IMR-90 (cell line): ENCODE measurements around the gene MTA1. TPM values are rescaled to one million over a fixed set of nuclear protein-coding genes. Genes with fewer than 3 reads are reported as not detected.

ENCODE experiments used
- ATAC-seq: fragments of 200-7000 bp; cut with Tn5 transposase; 2 replicates; pipeline ENCODE4 v1.9.1; 2020; ENCODE audit warnings: low read depth, mild to moderate bottlenecking, moderate library complexity
- BruUV-seq: library from RNA; stranded (reverse); fragments of 400-500 nt; replicated peaks from 2 replicates; lab custom pipeline; 2021; lab: Mats Ljungman, UMichigan
- CTCF ChIA-PET: fragments of 300-600 bp; formaldehyde crosslinking; extraction: SDS; loops from one replicate; lab custom pipeline; 2021; ENCODE audit warnings: antibody characterized with exemption; lab: Yijun Ruan, JAX
- POLR2A ChIA-PET: fragments of 300-600 bp; sonication (Branson Sonifier 250); formaldehyde crosslinking; loops from one replicate; lab custom pipeline; 2022; ENCODE audit warnings: antibody characterized with exemption; ENCODE audit not compliant: unreplicated experiment; lab: Charles Lee
- DNase-seq: peaks from one replicate; pipeline ENCODE4 v3.0.0; 2013
- H2AFZ ChIP-seq: replicated peaks from 2 replicates; pipeline ENCODE3; 2013; ENCODE audit warnings: low read length, mild to moderate bottlenecking; ENCODE audit not compliant: poor library complexity
- H2AK5ac ChIP-seq: 2 replicates; pipeline ENCODE4 v1.6.1; 2013; ENCODE audit warnings: low read depth, low read length, inconsistent platforms
- H2AK9ac ChIP-seq: replicated peaks from 2 replicates; pipeline ENCODE3; 2013; ENCODE audit warnings: mild to moderate bottlenecking, low read depth, low read length, moderate library complexity; ENCODE audit not compliant: poor library complexity
- H2BK120ac ChIP-seq: 2 replicates; pipeline ENCODE4 v1.6.1; 2013; ENCODE audit warnings: low read depth, low read length, inconsistent platforms
- H2BK15ac ChIP-seq: 3 replicates; pipeline ENCODE4 v1.6.1; 2013; ENCODE audit warnings: low read depth, low read length, inconsistent platforms
- H2BK20ac ChIP-seq: 2 replicates; pipeline ENCODE4 v1.6.1; 2013; ENCODE audit warnings: low read depth, mild to moderate bottlenecking, inconsistent platforms, low read length, moderate library complexity
- H2BK5ac ChIP-seq: 2 replicates; pipeline ENCODE4 v1.6.1; 2013; ENCODE audit warnings: mild to moderate bottlenecking, low read depth, low read length, inconsistent platforms; ENCODE audit not compliant: poor library complexity, severe bottlenecking
- H3K14ac ChIP-seq: replicated peaks from 2 replicates; pipeline ENCODE4 v1.6.1; 2013; ENCODE audit warnings: low read depth, low read length, inconsistent platforms
- H3K18ac ChIP-seq: 2 replicates; pipeline ENCODE4 v1.6.1; 2013; ENCODE audit warnings: low read depth, low read length, control low read depth
- H3K23ac ChIP-seq: 2 replicates; pipeline ENCODE4 v1.6.1; 2013; ENCODE audit warnings: low read depth, low read length, inconsistent platforms
- H3K27ac ChIP-seq: 2 replicates; pipeline ENCODE4 v1.5.1; 2013; ENCODE audit warnings: mild to moderate bottlenecking, control low read depth, low read length; ENCODE audit not compliant: insufficient read depth
- H3K27me3 ChIP-seq: 2 replicates; pipeline ENCODE4 v1.6.1; 2013; ENCODE audit warnings: low read length; ENCODE audit not compliant: control insufficient read depth, insufficient read depth
- H3K36me3 ChIP-seq: 2 replicates; pipeline ENCODE4 v1.6.1; 2013; ENCODE audit warnings: low read length, mixed read lengths; ENCODE audit not compliant: control insufficient read depth, insufficient read depth
- H3K4ac ChIP-seq: 2 replicates; pipeline ENCODE4 v1.6.1; 2013; ENCODE audit warnings: low read depth, low read length, inconsistent platforms
- H3K4me1 ChIP-seq: 2 replicates; pipeline ENCODE4 v1.6.1; 2013; ENCODE audit warnings: low read length, mixed read lengths; ENCODE audit not compliant: control insufficient read depth, insufficient read depth
- H3K4me2 ChIP-seq: 2 replicates; pipeline ENCODE4 v1.6.1; 2013; ENCODE audit warnings: low read depth, mild to moderate bottlenecking, control low read depth, low read length, moderate library complexity
- H3K4me3 ChIP-seq: 2 replicates; pipeline ENCODE4 v1.5.1; 2013; ENCODE audit warnings: low read depth, mild to moderate bottlenecking, control low read depth, low read length, moderate library complexity; ENCODE audit not compliant: insufficient read depth
- H3K56ac ChIP-seq: 2 replicates; pipeline ENCODE4 v1.6.1; 2013; ENCODE audit warnings: low read length, inconsistent platforms; ENCODE audit not compliant: insufficient read depth; ENCODE audit errors: extremely low read depth
- H3K79me1 ChIP-seq, 2 experiments: 2 replicates each; pipeline ENCODE4 v1.6.1; 2013; ENCODE audit warnings: low read length in 2 of 2, inconsistent platforms in 1 of 2, low read depth in 1 of 2
- H3K9ac ChIP-seq: 2 replicates; pipeline ENCODE4 v1.6.1; 2013; ENCODE audit warnings: low read depth, low read length, control low read depth
- H3K9me1 ChIP-seq: 2 replicates; pipeline ENCODE4 v1.6.1; 2013; ENCODE audit warnings: low read length, inconsistent platforms; ENCODE audit not compliant: insufficient read depth
- H3K9me3 ChIP-seq: 2 replicates; pipeline ENCODE4 v1.6.1; 2013; ENCODE audit warnings: low read length; ENCODE audit not compliant: control insufficient read depth, insufficient read depth
- H4K20me1 ChIP-seq: 2 replicates; pipeline ENCODE4 v1.6.1; 2013; ENCODE audit warnings: low read length, inconsistent platforms; ENCODE audit not compliant: insufficient read depth
- H4K5ac ChIP-seq: 2 replicates; pipeline ENCODE4 v1.6.1; 2013; ENCODE audit warnings: mild to moderate bottlenecking, low read depth, low read length, control low read depth
- H4K8ac ChIP-seq, 2 experiments: 2 replicates each; pipeline ENCODE4 v1.6.1; 2013; ENCODE audit warnings: low read depth in 2 of 2, low read length in 2 of 2, control low read depth in 1 of 2, inconsistent platforms in 1 of 2
- H4K91ac ChIP-seq: 2 replicates; pipeline ENCODE4 v1.6.1; 2013; ENCODE audit warnings: low read depth, low read length, inconsistent platforms; ENCODE audit not compliant: insufficient read depth
- WGBS, 2 experiments: methylation state at CpG; one replicate each; pipeline versions ENCODE4 v1.1.5 to v1.1.7; 2013; ENCODE audit warnings: missing lambda C conversion rate in 2 of 2; ENCODE audit not compliant: insufficient read length in 1 of 2; ENCODE audit errors: extremely low coverage in 2 of 2; 5-methylcytosine and 5-hydroxymethylcytosine counted together
- dilution Hi-C: fragments of 300-500 bp; cut with HindIII; formaldehyde crosslinking; loops from one replicate; pipeline ENCODE4 v1.14.3; 2018; ENCODE audit warnings: low sequenced_read_pairs; ENCODE audit not compliant: unreplicated experiment
- in situ Hi-C: fragments of 300-500 bp; cut with MboI; formaldehyde crosslinking; loops from 3 replicates; pipeline ENCODE4 v1.14.3; 2019; ENCODE audit warnings: low sequenced_read_pairs, inconsistent platforms, mixed read lengths
- intact Hi-C: fragments of 100-400 bp; cut with micrococcal nuclease; formaldehyde crosslinking; loops from 2 replicates; pipeline ENCODE4 v1.10.0; 2022
- polyA plus RNA-seq, 3 experiments: library from polyadenylated mRNA; depleted of rRNA; stranded (reverse); fragments of >200 nt; gene quantifications; 2 replicates each; pipeline ENCODE4 v1.2.3, GENCODE V29; 2012; ENCODE audit warnings: low replicate concordance in 1 of 3
- total RNA-seq: library from RNA; depleted of rRNA; stranded (reverse); fragments of >200 nt; gene quantifications from 2 replicates; pipeline ENCODE4 v1.2.3, GENCODE V29; 2012
- TF ChIP-seq, protein P1 (sequence below): fragments of 150-350 bp; IDR thresholded peaks from 2 replicates; pipeline ENCODE4 v1.6.1; 2017; ENCODE audit warnings: mild to moderate bottlenecking, antibody characterized with exemption, low read length, low read depth

Gene MTA1
- total and polyA plus RNA-seq, 2 of the 4 experiments (the other 2 are of a cell fraction), result 21.5 to 61.6 TPM

DNA sequence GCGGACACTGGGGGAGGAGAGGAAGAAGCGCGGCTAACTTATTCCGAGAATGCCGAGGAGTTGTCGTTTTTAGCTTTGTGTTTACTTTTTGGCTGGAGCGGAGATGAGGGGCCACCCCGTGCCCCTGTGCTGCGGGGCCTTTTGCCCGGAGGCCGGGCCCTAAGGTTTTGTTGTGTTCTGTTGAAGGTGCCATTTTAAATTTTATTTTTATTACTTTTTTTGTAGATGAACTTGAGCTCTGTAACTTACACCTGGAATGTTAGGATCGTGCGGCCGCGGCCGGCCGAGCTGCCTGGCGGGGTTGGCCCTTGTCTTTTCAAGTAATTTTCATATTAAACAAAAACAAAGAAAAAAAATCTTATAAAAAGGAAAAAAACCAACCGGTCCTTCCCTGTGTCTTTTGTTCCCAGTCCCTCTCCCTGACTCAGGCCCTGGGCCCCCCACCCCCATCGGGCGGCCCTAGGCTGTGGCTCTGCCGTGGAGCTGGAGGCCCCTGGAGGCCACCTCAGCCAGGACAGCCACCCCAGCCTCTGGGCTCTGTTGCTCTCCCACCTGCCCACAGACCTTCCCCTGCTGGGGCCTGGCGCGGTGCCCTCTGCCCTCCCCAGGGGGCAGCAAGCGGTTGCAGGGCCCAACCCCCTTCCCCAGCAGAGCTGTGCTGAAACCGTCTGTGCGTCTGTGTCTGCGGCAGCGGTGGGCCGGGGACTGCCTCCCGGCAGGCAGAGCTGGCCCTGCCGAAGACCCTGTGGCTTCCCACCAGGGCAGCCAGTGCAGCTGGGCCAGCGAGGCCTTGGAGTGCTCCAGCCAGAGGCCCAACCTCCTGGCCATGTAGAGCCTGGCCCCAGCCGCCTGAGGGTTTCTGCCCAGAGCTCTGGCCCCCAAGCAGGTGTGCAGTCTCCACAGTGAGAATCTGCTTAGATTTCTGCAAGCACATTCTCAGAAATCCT, 51.0 kb downstream of the MTA1 start:
- Histone ChIP-seq H3K36me3 (peaks cover 25% of the 10 kb centered on the region), H3K23ac (no peak overlapping the region), H3K27ac (no peak overlapping the region), H3K4me1 (peaks cover 5% of the 10 kb centered on the region), H3K18ac (no peak overlapping the region), H3K9me3 (no peaks in the 10 kb centered on the region), H2AK5ac (no peak overlapping the region), H2AFZ (no peak overlapping the region), H3K4me2 (no peak overlapping the region), H3K4me3 (no peak overlapping the region), H2BK5ac (no peak overlapping the region), H3K9ac (no peak overlapping the region), H4K5ac (no peak overlapping the region), H2BK15ac (no peak overlapping the region), H3K56ac (no peak overlapping the region), H3K14ac (no peak overlapping the region), H3K27me3 (no peaks in the 10 kb centered on the region), H3K79me1 (peaks cover 0 to 5% of the 10 kb centered on the region in 2 experiments; a peak in 1 of 4 replicates), H4K20me1 (peaks cover 15% of the 10 kb centered on the region), H3K9me1 (0 out of 2 replicates have a peak, but pooled peaks cover 2% of the 10 kb centered on the region), H2AK9ac (no peak overlapping the region), H4K8ac (no peak overlapping the region), H2BK120ac (no peak overlapping the region), H4K91ac (no peak overlapping the region), H3K4ac (no peak overlapping the region), H2BK20ac (no peak overlapping the region)
- in situ Hi-C loops, result no loop called here
- BruUV-seq, result no TSS peak
- DNase-seq (no peak), ATAC-seq (no peak)
- ChIA-PET CTCF (interaction anchor here (1.1 kb wide), 2 partner anchors 10 to 16 kb away, joined by 3 to 7 read pairs; partner anchors contain the start of gene CRIP1), POLR2A (no interaction called here)
- dilution Hi-C loops, result no loop called here
- TF ChIP-seq, protein P1, sequence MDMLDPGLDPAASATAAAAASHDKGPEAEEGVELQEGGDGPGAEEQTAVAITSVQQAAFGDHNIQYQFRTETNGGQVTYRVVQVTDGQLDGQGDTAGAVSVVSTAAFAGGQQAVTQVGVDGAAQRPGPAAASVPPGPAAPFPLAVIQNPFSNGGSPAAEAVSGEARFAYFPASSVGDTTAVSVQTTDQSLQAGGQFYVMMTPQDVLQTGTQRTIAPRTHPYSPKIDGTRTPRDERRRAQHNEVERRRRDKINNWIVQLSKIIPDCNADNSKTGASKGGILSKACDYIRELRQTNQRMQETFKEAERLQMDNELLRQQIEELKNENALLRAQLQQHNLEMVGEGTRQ, result no peak
- intact Hi-C loops, result no loop called here
- 49% methylated on average over 9 of the region's 34 CpGs; no CpG with 5 or more reads in 1 of the 2 experiments for WGBS, 2 experiments
